Naive thymus-derived CD8-positive, alpha-beta T cell (primary cell): ENCODE data around the gene GGA2. TPM values are rescaled to one million over a fixed set of nuclear protein-coding genes. Genes with fewer than 3 reads are reported as not detected.
"Not testable (repeated sequence)": the region's sequence is repeated elsewhere in the genome, so short reads cannot be mapped to it uniquely, and the experiment has no call there.

Source experiments
- ATAC-seq, 2 donors: fragments of 150-1000 bp; cut with Tn5 transposase in 1 of 2; sonication (Bioruptor Pico), chemical (Tn5 transposase) in 1 of 2; 1 replicate in 1 of 2; 2 replicates in 1 of 2; pipeline ENCODE4 v1.10.0; 2021; ENCODE audit warnings: mild to moderate bottlenecking in 2 of 2, moderate library complexity in 2 of 2
- POLR2A ChIA-PET: fragments of 350-600 bp; sonication (Branson Sonifier 250); formaldehyde crosslinking; loops from one replicate; lab custom pipeline; 2021; ENCODE audit warnings: antibody characterized with exemption; lab: Charles Lee
- DNase-seq, 10 donors: peaks; one replicate each; pipeline versions ENCODE4 v3.0.0 to v3.0.0-alpha.2; 2020 to 2022
- H3K27ac Mint-ChIP-seq, 10 donors: one replicate each; pipeline ENCODE4 v1.8.0; 2020 to 2022; ENCODE audit warnings: mild to moderate bottlenecking in 10 of 10, mixed read lengths in 10 of 10, moderate library complexity in 4 of 10, inconsistent platforms in 1 of 10
- H3K27me3 Mint-ChIP-seq, 5 donors: one replicate each; pipeline ENCODE4 v1.8.0; 2021 to 2022; ENCODE audit warnings: mixed read lengths in 5 of 5
- H3K36me3 Mint-ChIP-seq, 3 donors: one replicate each; pipeline ENCODE4 v1.8.0; 2020 to 2022; ENCODE audit warnings: mixed read lengths in 3 of 3, mild to moderate bottlenecking in 2 of 3, inconsistent platforms in 1 of 3
- H3K4me1 Mint-ChIP-seq, 4 donors: one replicate each; pipeline ENCODE4 v1.8.0; 2021 to 2022; ENCODE audit warnings: mixed read lengths in 4 of 4
- H3K4me3 Mint-ChIP-seq, 10 donors: one replicate each; pipeline ENCODE4 v1.8.0; 2020 to 2022; ENCODE audit warnings: mild to moderate bottlenecking in 10 of 10, mixed read lengths in 10 of 10, moderate library complexity in 6 of 10, inconsistent platforms in 1 of 10
- H3K9me3 Mint-ChIP-seq, 9 donors: one replicate each; pipeline ENCODE4 v1.8.0; 2020 to 2022; ENCODE audit warnings: mixed read lengths in 9 of 9, mild to moderate bottlenecking in 3 of 9, inconsistent platforms in 1 of 9, moderate library complexity in 1 of 9
- polyA plus RNA-seq, 3 donors: library from polyadenylated mRNA; unstranded; fragments of 300-500 nt; fragmentation: Illumina TruSeq; gene quantifications; one replicate each; pipeline ENCODE4 v1.2.3, GENCODE V29; 2021
- total RNA-seq, 8 experiments: library from RNA in 2 of 8; stranded (reverse) in 2 of 8; gene quantifications; one replicate each; pipeline ENCODE4 v1.2.3 and lab custom pipeline; 2021 to 2026

Gene GGA2
- total and polyA plus RNA-seq, 5 experiments from 2014 or later = 37.7 to 94.6 (median 56.7) TPM

DNA sequence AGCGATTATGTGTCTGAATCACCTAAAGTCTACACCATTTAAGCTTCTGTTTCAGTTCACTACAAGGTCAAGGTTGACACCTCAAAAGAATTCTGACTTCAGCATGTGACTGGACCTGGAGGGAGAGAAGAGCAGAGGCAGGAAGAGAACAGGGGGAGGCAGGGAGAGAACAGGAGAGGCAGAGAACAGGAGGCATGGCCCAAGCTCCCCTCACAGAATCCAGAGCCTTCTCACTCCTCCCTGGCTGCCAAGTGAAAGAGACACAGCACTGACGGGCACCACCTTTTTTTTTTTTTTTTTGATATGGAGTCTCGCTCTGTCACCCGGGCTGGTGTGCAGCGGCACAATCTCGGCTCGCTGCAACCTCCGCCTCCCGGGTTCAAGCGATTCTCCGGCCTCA, 11.4 kb downstream of the GGA2 start:
- DNase-seq (no peak), ATAC-seq (no peak)
- peak overlapping the region in 2 of 10 donors; percentile 5 to 60 for H3K27ac Mint-ChIP-seq
- no peaks in the 10 kb centered on the region for H3K9me3 Mint-ChIP-seq
- peaks cover 20 to 60% (median 45%) of the 10 kb centered on the region in 4 donors for H3K4me1 Mint-ChIP-seq
- H3K4me3 Mint-ChIP-seq = no peak overlapping the region
- H3K27me3 Mint-ChIP-seq = no peaks in the 10 kb centered on the region
- POLR2A ChIA-PET = interaction anchor here (0.7 kb wide), 2 partner anchors 15 to 827 kb away, joined by 3 to 6 read pairs; no protein-coding TSS in a partner anchor
- peaks cover 0 to 44% (median 0%) of the 10 kb centered on the region in 3 donors for H3K36me3 Mint-ChIP-seq

DNA sequence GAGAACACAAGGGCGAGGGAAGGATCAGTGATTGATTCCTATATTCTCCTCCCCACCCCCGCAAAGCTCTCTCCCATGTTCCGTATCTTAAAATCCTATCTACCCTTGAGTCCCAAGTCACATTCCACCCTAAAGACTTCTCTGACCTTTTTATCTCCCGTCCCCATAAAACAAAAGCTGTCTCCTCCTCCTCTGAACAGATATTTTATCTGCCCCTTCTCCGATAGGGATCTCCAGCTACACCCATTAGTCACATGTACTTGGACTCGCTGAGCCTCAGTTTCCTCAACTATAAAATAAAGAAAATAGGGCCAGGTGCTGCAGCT, 12.8 kb downstream of the GGA2 start:
- Mint-ChIP-seq H3K4me1 (peaks cover 20 to 50% (median 41%) of the 10 kb centered on the region in 4 donors), H3K4me3 (peak overlapping the region in 1 of 10 donors; percentile 13), H3K9me3 (no peaks in the 10 kb centered on the region), H3K27me3 (no peaks in the 10 kb centered on the region), H3K27ac (peak overlapping the region in 5 of 10 donors; percentile 12 to 83 (median 44)), H3K36me3 (peaks cover 0 to 55% (median 2%) of the 10 kb centered on the region in 3 donors)
- DNase-seq (no peak), ATAC-seq (no peak)
- POLR2A ChIA-PET = no interaction called here

- DNase-seq (no peak), ATAC-seq (no peak)
- Mint-ChIP-seq H3K4me3 (peak overlapping the region in 2 of 10 donors; percentile 13 to 45), H3K4me1 (peaks cover 19 to 45% (median 37%) of the 10 kb centered on the region in 4 donors), H3K36me3 (peaks cover 0 to 58% (median 5%) of the 10 kb centered on the region in 3 donors), H3K27me3 (no peaks in the 10 kb centered on the region), H3K27ac (peak overlapping the region in 6 of 10 donors; percentile 0 to 83 (median 40)), H3K9me3 (no peaks in the 10 kb centered on the region)
- POLR2A ChIA-PET = interaction anchor here (0.6 kb wide), 1 partner anchor 16 kb away, joined by 3 read pairs; no protein-coding TSS in a partner anchor
Observed at GRCh38 chr16:23496821-23497542, 13.3 kb downstream of the GGA2 start.

DNA sequence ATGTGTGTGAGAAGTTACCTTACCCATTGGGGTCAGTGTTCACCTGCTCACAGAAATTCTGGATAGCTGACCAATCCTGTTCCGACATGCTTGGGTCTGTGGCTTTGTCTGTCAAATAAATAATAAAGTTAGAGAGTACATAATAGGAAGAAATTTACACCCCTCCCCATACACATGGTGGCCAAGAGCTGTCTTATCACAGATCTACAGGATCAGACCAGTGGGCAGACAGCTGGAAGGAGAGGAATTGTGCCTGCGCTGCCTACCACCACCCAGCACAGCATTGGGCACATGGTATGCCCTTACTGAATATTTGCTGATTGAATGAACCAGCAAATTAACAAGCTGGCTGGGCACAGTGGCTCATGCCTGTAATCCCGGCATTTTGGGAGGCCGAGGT, 14.6 kb downstream of the GGA2 start:
- Mint-ChIP-seq H3K9me3 (no peaks in the 10 kb centered on the region), H3K4me1 (peaks cover 17 to 33% (median 25%) of the 10 kb centered on the region in 4 donors), H3K4me3 (no peak overlapping the region), H3K27ac (peak overlapping the region in 1 of 10 donors; percentile 49), H3K36me3 (peaks cover 0 to 66% (median 13%) of the 10 kb centered on the region in 3 donors), H3K27me3 (no peaks in the 10 kb centered on the region)
- ATAC-seq = no peak
- POLR2A ChIA-PET = no interaction called here
- no peak for DNase-seq

DNA sequence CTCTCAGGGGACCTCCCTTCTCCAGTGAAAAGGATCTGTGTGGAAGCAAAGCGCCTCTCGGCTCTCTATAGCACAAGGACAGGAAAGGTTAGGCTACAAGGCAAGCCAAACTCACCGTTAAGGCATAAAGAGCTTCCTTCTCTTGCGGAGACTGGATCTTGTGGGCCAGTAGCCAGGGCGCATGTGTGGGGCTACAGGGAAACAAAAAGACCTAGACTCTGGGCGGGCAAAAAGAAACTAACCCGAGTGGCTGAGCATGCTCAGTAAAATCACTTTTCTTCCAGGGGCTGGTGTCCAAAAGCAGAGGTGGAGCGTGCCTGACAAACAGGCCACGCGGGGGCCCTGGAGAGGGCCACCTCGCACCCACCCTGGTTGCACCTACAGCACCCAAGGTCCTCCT, 16.1 kb downstream of the GGA2 start:
- POLR2A ChIA-PET = no interaction called here
- Mint-ChIP-seq H3K4me3 (no peak overlapping the region), H3K27ac (peak overlapping the region in 1 of 10 donors; percentile 14), H3K4me1 (peaks cover 12 to 25% (median 17%) of the 10 kb centered on the region in 4 donors), H3K36me3 (peaks cover 0 to 79% (median 15%) of the 10 kb centered on the region in 3 donors), H3K27me3 (no peaks in the 10 kb centered on the region), H3K9me3 (no peaks in the 10 kb centered on the region)
- DNase-seq (no peak), ATAC-seq (no peak)

DNA sequence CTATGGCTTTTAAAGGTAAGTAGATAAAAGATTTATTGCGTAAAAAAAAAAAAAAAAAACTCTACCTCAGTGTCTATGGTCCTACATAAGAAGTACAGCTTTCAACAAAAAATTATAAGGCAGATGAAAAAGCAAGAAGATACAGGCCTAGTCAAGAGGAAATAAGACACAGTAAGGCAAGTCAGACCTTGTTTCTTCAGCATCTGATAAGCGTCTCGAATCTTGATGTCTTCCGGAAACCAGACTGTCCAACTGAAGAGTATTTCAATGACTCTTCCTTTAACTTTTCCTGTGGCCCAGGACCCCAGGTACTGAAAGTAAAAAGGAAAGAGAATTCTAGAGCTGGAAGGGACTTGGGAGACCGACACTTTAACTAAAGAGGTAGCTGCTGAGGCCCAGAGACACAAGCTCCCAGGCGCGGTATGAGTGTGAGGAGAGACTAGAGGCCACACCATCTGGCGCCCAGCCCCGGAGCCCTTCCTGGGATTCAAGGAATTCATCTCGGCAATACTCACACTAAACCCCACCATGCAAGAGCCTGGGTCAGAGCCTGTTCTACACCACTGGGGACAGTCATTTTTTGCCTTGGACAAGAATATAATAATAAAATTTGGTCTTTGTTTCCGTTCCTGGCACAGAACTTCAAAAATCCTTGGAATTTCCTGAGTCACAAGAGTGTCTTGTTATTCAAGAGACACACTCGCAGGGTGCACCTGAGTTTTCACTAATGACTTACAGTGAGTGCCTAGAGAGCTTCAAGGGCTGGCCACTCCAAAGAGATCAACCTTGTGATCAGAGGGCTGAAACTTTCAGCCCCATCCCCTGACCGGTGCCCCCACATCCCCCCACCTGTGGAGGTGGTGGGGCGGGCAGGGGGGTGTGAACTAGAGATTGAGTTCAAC, 18.6 kb downstream of the GGA2 start:
- POLR2A ChIA-PET = interaction anchor here (0.7 kb wide), 3 partner anchors 20 to 1058 kb away, joined by 3 to 7 read pairs (median 5); no protein-coding TSS in a partner anchor
- peaks cover 0 to 5% (median 2%) of the 10 kb centered on the region in 4 donors for H3K4me1 Mint-ChIP-seq

GRCh38 chr16:23486480-23486879, 23.8 kb downstream of the GGA2 start:
- Mint-ChIP-seq H3K27ac (peak overlapping the region in 2 of 10 donors; percentile 40 to 56), H3K27me3 (no peaks in the 10 kb centered on the region), H3K36me3 (peaks cover 0 to 94% (median 39%) of the 10 kb centered on the region in 3 donors), H3K4me3 (no peak overlapping the region), H3K4me1 (peaks cover 0 to 6% (median 2%) of the 10 kb centered on the region in 4 donors), H3K9me3 (no peaks in the 10 kb centered on the region)
- DNase-seq (no peak), ATAC-seq (no peak)
- POLR2A ChIA-PET = no interaction called here

More for the DNA sequence above, 18.6 kb downstream of the GGA2 start:
- Mint-ChIP-seq H3K27me3 (no peaks in the 10 kb centered on the region), H3K27ac (peak overlapping the region in 2 of 10 donors; percentile 18 to 67), H3K4me3 (no peak overlapping the region), H3K9me3 (no peaks in the 10 kb centered on the region), H3K36me3 (peaks cover 0 to 90% (median 15%) of the 10 kb centered on the region in 3 donors)
- DNase-seq = no peak
- no peak for ATAC-seq

- Mint-ChIP-seq H3K4me3 (no peak overlapping the region), H3K27ac (peak overlapping the region in 3 of 10 donors; percentile 6 to 36 (median 11)), H3K9me3 (no peaks in the 10 kb centered on the region), H3K4me1 (peaks cover 0 to 6% (median 2%) of the 10 kb centered on the region in 4 donors), H3K36me3 (peaks cover 0 to 94% (median 35%) of the 10 kb centered on the region in 3 donors), H3K27me3 (no peaks in the 10 kb centered on the region)
- POLR2A ChIA-PET = no interaction called here
- ATAC-seq (no peak), DNase-seq (no peak)
Observed at GRCh38 chr16:23485841-23486240, 24.5 kb downstream of the GGA2 start.

DNA sequence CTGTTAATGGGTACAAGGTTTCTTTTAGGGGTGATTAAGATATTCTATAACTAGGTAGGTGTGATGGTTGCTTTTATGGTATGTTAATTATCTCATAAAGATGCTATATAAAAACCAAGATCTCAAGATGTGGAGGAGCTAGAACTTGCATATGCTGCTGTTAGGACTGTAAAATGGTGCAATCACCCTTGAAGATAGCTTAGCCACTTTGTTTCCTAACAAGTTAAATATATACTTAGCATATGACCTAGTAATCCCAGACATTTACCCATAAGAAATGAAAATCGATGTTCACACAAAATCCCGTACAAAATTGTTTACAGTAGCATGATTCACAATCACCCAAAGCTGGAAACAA, 25.1 kb downstream of the GGA2 start:
- H3K36me3 Mint-ChIP-seq = peaks cover 0 to 94% (median 36%) of the 10 kb centered on the region in 3 donors
- ATAC-seq (no peak), DNase-seq (no peak)
- H3K27me3 Mint-ChIP-seq = no peaks in the 10 kb centered on the region
- H3K9me3 Mint-ChIP-seq = no peaks in the 10 kb centered on the region
- peaks cover 0 to 6% (median 2%) of the 10 kb centered on the region in 4 donors for H3K4me1 Mint-ChIP-seq
- no peak overlapping the region for H3K4me3 Mint-ChIP-seq
- peak overlapping the region in 3 of 10 donors; percentile 60 to 99 (median 60) for H3K27ac Mint-ChIP-seq
- POLR2A ChIA-PET = no interaction called here

- POLR2A ChIA-PET = interaction anchor here (0.7 kb wide), 1 partner anchor 45 kb away, joined by 3 read pairs; no protein-coding TSS in a partner anchor
Observed at GRCh38 chr16:23484510-23485256, 25.6 kb downstream of the GGA2 start.

GRCh38 chr16:23483492-23483891, 26.8 kb downstream of the GGA2 start:
- H3K27me3 Mint-ChIP-seq, POLR2A ChIA-PET, ATAC-seq, H3K9me3 Mint-ChIP-seq, H3K4me1 Mint-ChIP-seq: not testable (repeated sequence)
- DNase-seq = peak in 1 of 10 donors; percentile 48
- Mint-ChIP-seq H3K36me3 (peaks cover 0 to 99% (median 47%) of the 10 kb centered on the region in 3 donors), H3K27ac (peak overlapping the region in 5 of 10 donors; percentile 32 to 99 (median 43)), H3K4me3 (peak overlapping the region in 1 of 10 donors; percentile 82)

More at GRCh38 chr16:23484510-23485256, 25.6 kb downstream of the GGA2 start:
- DNase-seq (no peak), ATAC-seq (no peak)
- Mint-ChIP-seq H3K4me1 (peaks cover 0 to 6% (median 2%) of the 10 kb centered on the region in 4 donors), H3K27me3 (no peaks in the 10 kb centered on the region), H3K36me3 (peaks cover 0 to 94% (median 41%) of the 10 kb centered on the region in 3 donors), H3K4me3 (peak overlapping the region in 1 of 10 donors; percentile 18), H3K9me3 (no peaks in the 10 kb centered on the region), H3K27ac (peak overlapping the region in 3 of 10 donors; percentile 60 to 99 (median 60))

DNA sequence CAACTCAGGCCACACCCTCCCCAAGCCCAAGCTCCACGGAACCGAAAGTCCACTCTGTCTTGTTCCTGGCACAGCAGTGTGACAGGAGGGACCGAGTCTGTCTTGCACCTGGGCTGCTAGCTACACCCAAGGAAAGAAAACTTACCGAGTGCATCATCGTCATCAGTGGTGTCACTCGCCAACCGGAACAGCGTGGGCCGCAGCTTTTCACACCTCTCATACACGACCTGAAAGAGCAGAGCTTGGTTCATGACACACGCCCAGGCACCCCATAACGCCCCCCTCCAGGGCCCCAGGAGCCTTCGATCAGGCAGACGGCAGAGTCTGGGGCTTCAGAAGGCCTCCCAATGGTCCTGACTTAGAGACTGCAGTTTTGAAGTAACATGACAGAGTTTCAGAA, 27.5 kb downstream of the GGA2 start:
- H3K27me3 Mint-ChIP-seq = no peaks in the 10 kb centered on the region
- POLR2A ChIA-PET = no interaction called here
- peaks cover 0 to 6% (median 2%) of the 10 kb centered on the region in 4 donors for H3K4me1 Mint-ChIP-seq
- ATAC-seq (peak; percentile 33 to 58), DNase-seq (peak in 4 of 10 donors; percentile 8 to 61 (median 23))
- peaks cover 0 to 99% (median 51%) of the 10 kb centered on the region in 3 donors for H3K36me3 Mint-ChIP-seq
- H3K9me3 Mint-ChIP-seq = no peaks in the 10 kb centered on the region
- peak overlapping the region in 2 of 10 donors; percentile 47 to 82 for H3K4me3 Mint-ChIP-seq
- H3K27ac Mint-ChIP-seq = peak overlapping the region in 8 of 10 donors; percentile 19 to 99 (median 63)
